HTERT RPE-1 (cell line): Measurements from ENCODE around the gene PDIK1L.

Experiments
- in situ Hi-C: fragments of 300-500 bp; cut with MboI; formaldehyde crosslinking; loops from 4 replicates; pipeline ENCODE4 v1.14.3; 2020; ENCODE audit warnings: low sequenced_read_pairs

Gene PDIK1L

DNA sequence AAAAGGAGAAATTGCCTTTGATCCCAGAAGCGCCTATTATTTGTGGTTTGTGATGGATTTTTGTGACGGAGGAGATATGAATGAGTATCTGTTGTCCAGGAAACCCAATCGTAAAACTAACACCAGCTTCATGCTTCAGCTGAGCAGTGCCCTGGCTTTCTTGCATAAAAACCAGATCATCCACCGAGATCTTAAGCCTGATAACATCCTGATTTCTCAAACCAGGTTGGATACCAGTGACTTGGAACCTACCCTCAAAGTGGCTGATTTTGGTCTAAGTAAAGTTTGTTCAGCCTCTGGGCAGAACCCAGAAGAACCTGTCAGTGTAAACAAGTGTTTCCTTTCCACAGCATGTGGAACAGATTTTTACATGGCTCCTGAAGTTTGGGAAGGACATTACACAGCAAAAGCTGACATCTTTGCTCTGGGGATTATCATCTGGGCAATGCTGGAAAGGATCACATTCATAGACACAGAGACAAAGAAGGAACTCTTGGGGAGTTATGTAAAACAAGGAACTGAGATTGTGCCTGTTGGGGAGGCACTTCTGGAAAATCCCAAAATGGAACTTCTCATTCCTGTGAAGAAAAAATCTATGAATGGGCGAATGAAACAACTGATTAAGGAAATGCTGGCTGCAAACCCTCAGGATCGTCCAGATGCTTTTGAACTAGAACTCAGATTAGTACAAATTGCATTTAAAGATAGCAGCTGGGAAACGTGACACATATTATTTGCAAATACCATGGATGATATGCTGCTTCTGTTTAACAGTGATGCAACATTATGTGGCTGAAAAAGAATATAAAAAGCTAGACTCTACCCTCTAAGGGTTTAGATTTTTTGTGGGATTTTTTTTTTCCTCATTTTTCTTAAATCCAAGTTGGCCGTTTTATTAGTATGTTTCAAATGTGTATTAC is 10.5 kb downstream of the PDIK1L start:
- in situ Hi-C loops: no loop called here

DNA sequence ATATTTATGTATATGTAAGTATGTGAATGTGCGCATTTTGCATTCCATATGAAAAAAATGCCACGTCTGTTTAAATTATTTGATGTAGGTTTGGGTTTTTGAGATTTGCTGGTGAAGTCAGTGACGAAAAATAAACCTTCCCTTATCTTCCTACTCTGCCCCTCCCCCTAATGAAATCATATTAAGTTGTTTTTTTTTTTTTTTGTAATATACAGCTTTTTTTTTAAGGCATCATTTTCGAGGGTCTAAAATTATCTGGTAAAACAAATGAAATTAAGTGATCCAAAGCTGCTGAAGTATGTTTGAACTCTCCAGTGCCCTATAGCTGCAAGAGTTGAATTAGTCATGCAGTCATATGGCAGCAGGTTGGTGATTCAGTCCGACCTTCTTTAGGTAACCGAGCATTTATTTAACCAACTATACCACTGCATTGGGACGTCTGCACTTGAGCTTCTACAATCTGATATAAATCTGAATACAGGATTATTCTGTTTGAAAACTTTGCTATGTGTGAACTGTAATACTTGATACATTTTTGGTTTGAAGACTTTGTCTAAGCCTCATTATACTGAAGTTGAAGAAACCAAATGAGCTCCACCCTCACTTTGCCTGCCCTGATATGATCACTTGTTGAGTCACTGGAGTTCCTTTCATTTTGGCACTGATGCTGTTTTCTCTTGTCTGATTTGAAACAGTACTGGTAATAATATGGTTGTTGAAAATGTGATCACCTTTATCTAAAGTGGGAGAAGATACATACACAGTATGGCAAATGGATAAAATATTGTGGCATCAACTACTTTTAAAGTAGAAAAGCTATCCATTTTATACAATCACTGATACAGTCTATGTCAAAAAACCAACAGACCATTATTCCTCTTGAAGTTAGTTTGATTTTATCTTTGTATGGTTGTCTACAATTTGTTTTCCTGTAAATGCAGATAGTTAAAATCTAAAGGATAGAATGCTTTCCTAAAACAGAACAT is 11.7 kb downstream of the PDIK1L start:
- in situ Hi-C loops: no loop called here

DNA sequence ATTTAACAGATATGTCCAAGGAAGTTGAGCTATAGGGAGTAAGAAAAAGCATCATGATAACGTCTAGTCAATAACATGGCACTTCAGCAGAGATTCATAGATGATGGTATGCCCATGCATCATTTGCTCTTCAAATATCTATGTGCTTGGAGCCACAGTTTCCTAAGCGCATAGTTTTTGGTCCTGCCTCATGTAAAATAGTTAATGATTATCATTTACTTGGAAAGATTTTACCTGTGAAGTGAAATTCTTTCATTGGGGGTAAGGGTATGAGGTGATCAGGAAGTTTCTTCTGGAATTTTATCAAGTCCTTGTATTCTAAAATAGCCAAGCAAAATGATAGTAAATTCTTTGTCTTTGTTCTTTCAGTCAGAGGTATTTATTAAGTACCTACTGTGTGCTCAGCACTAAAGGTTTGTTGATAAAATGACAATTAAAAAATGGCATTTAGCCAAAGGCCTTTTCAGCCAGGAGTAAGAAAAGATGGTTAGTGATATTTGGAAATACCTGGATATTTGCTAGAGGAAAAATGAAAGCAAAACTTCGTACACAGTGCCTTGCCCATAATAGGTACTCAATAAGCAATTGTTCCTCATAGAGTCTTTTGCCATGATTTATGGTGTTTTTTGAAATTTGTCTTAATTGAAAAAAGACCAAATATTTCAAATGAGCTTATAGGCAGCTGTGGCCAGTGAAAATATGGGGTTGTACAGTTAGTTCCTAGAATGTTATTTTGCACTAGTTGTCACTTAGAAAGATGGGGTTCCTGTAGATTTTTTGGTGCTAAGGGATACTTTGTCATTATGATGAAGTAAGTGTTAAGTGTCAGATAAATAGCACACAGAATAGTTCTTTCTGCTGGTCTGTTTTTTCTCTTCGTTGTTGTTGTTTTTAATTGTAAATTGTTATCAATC is 13.1 kb downstream of the PDIK1L start:
- in situ Hi-C loops: no loop called here

GRCh38 chr1:26125382-26125781 is 13.8 kb downstream of the PDIK1L start:
- in situ Hi-C loops: no loop called here

DNA sequence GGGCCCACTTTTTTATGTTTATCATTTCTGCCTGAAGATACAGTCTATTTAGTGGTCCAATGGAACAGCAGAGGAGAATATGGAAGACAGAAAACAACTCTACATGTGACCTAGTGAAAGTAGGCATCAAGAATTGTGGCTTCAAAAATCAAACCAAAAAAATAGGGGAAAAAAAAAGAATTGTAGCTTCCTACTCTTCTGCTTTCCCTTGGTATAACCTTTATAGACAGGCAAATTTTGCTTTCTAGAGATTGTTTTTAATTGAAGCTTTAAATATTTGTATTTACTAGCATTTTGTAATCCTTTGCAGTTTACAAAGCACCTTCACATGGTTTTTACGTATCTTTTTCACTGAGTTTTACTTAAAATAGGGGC is 14.3 kb downstream of the PDIK1L start:
- in situ Hi-C loops: no loop called here

DNA sequence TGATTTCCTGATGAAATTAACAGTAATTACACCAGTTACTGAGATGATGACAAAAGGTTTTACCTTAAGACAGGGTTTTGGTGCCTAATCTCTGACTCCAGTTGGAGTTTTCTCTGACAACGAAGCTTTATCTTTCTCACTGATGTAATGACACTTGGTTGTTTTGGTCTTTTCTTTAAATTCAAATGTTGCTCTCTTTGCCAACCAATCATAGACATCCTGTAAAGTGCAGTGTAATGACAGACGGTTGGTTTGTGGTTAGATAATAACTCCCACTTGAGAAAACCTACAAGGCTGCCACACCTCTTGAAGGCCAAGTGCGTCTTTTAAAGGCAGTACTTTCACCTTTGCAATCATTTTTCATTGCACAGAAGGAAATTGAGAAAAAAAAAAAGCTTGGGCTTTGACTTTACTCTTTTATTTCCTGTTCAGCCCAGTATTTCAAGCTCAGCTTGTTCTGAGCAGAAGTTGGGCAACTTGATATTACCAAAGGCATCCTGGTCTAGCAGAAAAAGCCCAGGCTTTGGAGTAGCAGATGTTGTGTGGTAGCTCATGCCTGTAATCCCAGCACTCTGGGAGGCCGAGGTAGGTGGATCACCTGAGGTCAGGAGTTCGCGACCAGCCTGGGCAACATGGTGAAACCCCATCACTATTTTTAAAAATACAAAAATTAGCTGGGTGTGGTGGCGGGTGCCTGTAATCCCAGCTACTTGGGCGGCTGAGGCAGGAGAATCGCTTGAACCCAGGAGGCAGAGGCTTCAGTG is 14.9 kb downstream of the PDIK1L start:
- in situ Hi-C loops: no loop called here

- in situ Hi-C loops: no loop called here
Observed at GRCh38 chr1:26127235-26128163, 15.9 kb downstream of the PDIK1L start.

DNA sequence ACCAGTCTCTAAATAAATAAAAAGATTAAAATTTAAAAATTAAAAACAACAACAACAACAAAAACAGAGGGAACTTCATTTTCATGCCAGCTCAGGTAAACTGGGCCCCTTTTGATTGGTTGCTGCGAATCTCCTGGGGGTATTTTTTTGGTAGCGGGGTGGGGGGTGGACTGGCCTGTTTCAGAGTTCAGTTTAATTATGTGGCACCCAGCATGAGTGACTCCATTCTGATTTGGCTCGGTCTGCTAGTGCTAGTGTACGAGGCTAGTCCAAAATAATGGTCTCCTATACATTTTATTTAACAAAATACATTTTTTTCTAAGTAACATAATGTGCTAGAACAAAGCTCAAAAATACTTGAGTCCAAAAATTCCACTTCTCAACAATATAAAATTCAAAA is 18.2 kb downstream of the PDIK1L start:
- in situ Hi-C loops: no loop called here

GRCh38 chr1:26130695-26131094 is 19.1 kb downstream of the PDIK1L start:
- in situ Hi-C loops: no loop called here

DNA sequence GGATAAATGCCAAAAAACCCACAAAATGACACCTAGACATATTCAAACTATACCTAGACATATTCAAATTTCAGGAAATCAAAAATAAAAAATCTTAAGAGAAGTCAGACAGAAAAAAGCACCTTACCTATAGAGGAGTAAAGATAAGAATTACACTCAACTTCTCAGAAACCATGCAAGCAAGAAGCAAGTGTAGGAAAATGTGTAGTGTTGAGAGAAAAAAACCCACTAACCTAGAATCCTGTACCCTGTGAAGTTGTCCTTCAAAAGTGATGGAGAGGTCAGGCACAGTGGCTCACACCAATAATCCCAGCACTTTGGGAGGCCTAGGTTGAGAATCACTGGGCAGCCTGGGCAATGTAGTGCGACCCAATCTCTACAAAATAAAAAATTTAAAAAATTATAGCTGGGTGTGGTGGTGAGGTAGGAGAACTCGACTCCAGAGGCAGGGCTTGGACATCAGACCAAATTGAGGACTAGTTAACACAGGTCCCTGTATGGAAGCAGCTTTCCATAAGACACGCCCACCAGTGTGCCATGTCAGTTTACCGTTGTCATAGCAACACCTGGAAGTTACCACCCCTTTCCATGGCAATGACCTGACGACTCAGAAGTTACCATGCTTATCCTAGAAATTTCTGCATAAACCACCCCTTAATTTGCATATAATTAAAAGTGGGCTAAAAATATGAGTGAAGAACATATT is 20.7 kb downstream of the PDIK1L start:
- in situ Hi-C loops: no loop called here

- in situ Hi-C loops: no loop called here
Observed at GRCh38 chr1:26132834-26133167, 21.2 kb downstream of the PDIK1L start.

GRCh38 chr1:26134466-26134865 is 22.8 kb downstream of the PDIK1L start:
- in situ Hi-C loops: no loop called here

DNA sequence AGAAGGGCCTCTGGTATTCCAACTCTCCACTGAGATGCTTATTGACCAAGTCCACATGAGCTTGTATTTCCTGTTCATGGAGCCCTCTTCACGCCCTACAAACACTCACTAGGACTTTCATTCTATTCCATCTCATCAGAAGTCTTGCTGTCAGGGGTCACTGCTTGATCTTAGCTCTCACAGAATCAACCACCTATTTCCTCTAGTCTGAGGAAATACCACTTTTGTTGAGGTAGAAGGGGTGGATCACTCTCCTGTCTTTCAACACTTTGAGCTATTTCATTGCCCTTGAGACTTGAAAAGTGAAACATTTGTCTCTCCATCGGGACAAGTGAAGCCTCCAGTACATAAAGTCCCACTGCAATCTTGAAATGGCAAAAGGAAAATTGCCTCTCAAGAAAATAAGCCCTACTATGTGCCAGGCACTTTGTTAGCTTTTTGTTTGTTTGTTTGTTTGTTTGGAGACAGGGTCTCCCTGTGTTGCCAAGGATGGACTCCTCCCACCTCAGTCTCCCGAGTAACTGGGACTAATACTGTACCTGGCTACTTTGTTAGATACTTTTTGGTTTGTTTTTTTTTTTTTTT is 27.4 kb downstream of the PDIK1L start:
- in situ Hi-C loops: no loop called here

GRCh38 chr1:26142159-26142558 is 30.5 kb downstream of the PDIK1L start:
- in situ Hi-C loops: no loop called here

- in situ Hi-C loops: no loop called here
Observed at GRCh38 chr1:26145041-26145959, 33.7 kb downstream of the PDIK1L start.

DNA sequence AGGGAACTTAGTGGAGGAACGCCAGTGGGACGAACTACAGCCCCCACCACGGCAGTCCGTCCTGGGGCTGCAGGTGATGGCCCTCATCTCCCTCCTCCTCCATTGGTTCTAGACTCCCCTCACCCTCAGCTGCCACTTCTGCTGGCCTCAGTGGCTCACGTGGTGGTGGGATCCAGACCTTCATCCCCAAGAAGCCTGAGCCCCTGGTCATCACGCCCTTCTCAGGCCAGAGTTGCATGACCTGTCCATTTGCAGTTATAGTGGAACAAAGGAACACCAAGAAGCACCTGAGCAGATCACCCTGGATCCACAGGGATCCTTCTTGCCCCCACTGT is 34.3 kb downstream of the PDIK1L start:
- in situ Hi-C loops: no loop called here

- in situ Hi-C loops: no loop called here
Observed at GRCh38 chr1:26148887-26149286, 37.3 kb downstream of the PDIK1L start.
